Common myeloid progenitor, CD34-positive (primary cell): Measurements from ENCODE around the gene ADGRL3.

Source experiments
- CTCF ChIA-PET: fragments of 350-600 bp; sonication (Branson Sonifier 250); formaldehyde crosslinking; loops from one replicate; lab custom pipeline; 2021; ENCODE audit warnings: antibody characterized with exemption; lab: Charles Lee
- POLR2A ChIA-PET: fragments of 350-600 bp; sonication (Branson Sonifier 250); formaldehyde crosslinking; loops from one replicate; lab custom pipeline; 2021; ENCODE audit warnings: antibody characterized with exemption; lab: Charles Lee
- DNase-seq, 3 donors: peaks; one replicate each; pipeline versions ENCODE4 v3.0.0 to v3.0.0-alpha.2; 2013
- H3K27ac ChIP-seq, 2 experiments: 1 replicate in 1 of 2; 2 replicates in 1 of 2; pipeline ENCODE4 v1.7.0; 2013; ENCODE audit warnings: inconsistent platforms in 2 of 2, low read length in 2 of 2, mild to moderate bottlenecking in 2 of 2, low read depth in 1 of 2, moderate library complexity in 1 of 2; ENCODE audit not compliant: severe bottlenecking in 2 of 2, insufficient read depth in 1 of 2, poor library complexity in 1 of 2
- H3K27me3 ChIP-seq, 5 experiments: replicated peaks in 2 of 5; 1 replicate in 3 of 5; 2 replicates in 2 of 5; pipeline versions ENCODE4 v1.6.1 to v1.7.0; 2013; ENCODE audit warnings: low read length in 4 of 5, mild to moderate bottlenecking in 2 of 5, moderate library complexity in 2 of 5, inconsistent platforms in 1 of 5; ENCODE audit not compliant: insufficient read depth in 5 of 5, control insufficient read depth in 4 of 5
- H3K36me3 ChIP-seq, 4 experiments: 1 replicate in 2 of 4; 2 replicates in 2 of 4; pipeline versions ENCODE4 v1.6.1 to v1.7.0; 2013; ENCODE audit warnings: low read length in 3 of 4, control low read depth in 1 of 4, mild to moderate bottlenecking in 1 of 4; ENCODE audit not compliant: control insufficient read depth in 4 of 4, insufficient read depth in 4 of 4
- H3K4me1 ChIP-seq, 4 experiments: 1 replicate in 3 of 4; 2 replicates in 1 of 4; pipeline versions ENCODE4 v1.6.1 to v1.7.1; 2013; ENCODE audit warnings: low read length in 3 of 4, mild to moderate bottlenecking in 3 of 4, control low read depth in 1 of 4, inconsistent platforms in 1 of 4, moderate library complexity in 1 of 4; ENCODE audit not compliant: control insufficient read depth in 4 of 4, insufficient read depth in 4 of 4; ENCODE audit errors: control extremely low read depth in 1 of 4
- H3K4me3 ChIP-seq, 7 experiments: 1 replicate in 4 of 7; 2 replicates in 3 of 7; pipeline versions ENCODE4 v1.5.1 to v1.7.0; 2013; ENCODE audit warnings: mild to moderate bottlenecking in 7 of 7, low read length in 6 of 7, moderate library complexity in 6 of 7, inconsistent platforms in 2 of 7, low read depth in 2 of 7, control low read depth in 1 of 7; ENCODE audit not compliant: insufficient read depth in 4 of 7, control insufficient read depth in 1 of 7; ENCODE audit errors: extremely low read depth in 1 of 7
- H3K9me3 ChIP-seq, 5 experiments: 1 replicate in 4 of 5; 2 replicates in 1 of 5; pipeline versions ENCODE4 v1.6.1 to v1.7.1; 2013; ENCODE audit warnings: low read length in 4 of 5, mild to moderate bottlenecking in 2 of 5, inconsistent platforms in 1 of 5, low read depth in 1 of 5, moderate library complexity in 1 of 5; ENCODE audit not compliant: control insufficient read depth in 4 of 5, insufficient read depth in 2 of 5; ENCODE audit errors: control extremely low read depth in 1 of 5
- WGBS: methylation state at CpG from one replicate; pipeline ENCODE4 v1.1.5; 2013; ENCODE audit not compliant: insufficient coverage; 5-methylcytosine and 5-hydroxymethylcytosine counted together

ADGRL3 gene

GRCh38 chr4:61461956-61462355, 261.8 kb downstream of the ADGRL3 start:
- no peak for DNase-seq
- WGBS, result no CpG with 5 or more reads among the region's 1 CpG
- CTCF ChIA-PET, result no interaction called here
- Histone ChIP-seq H3K36me3 (no peaks in the 10 kb centered on the region), H3K4me1 (no peaks in the 10 kb centered on the region), H3K27me3 (no peaks in the 10 kb centered on the region), H3K9me3 (no peaks in the 10 kb centered on the region), H3K4me3 (no peak overlapping the region), H3K27ac (no peak overlapping the region)
- POLR2A ChIA-PET, result no interaction called here

DNA sequence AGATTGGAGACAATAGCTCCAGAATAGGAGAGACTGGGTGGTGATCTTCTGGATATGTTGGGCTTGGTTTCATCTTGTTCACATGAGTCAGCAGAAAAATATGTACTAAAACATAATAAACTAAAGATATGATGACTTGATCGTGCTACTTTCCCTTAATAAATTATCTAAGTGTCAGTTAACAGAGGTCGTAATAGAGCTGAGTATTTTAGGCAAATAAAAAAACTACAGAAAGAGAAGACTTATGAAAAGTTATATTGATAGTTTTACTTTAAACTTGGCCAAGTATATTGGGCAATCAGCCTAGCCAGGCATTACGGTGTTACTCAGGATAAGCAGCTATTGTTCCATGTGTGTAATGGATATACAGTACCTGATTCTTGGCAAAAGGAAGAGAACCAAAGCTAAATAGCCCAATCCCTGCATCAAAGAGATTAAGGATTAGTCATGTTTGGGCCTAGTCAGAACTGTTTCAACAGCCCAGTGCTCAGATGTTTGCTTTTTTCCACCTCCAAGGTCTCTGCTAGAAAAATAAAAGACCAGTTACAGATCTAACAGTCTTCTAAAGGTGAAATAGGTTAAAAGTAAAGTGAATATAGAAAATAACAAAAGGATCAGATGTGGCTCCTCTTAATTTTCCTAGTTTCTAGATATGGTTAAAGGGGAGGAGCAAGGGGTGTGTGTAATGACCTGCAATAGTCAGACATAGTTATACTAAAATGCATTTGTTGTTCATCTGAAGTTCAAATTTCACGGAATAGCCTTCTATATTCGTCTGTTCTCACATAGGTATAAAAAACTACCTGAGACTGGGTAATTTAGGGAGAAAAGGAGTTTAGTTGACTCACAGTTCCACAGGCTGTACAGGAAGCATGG, 262.6 kb downstream of the ADGRL3 start:
- WGBS, result no CpG with 5 or more reads among the region's 5 CpGs
- H3K27ac ChIP-seq, result no peak overlapping the region
- no peaks in the 10 kb centered on the region for H3K27me3 ChIP-seq

GRCh38 chr4:61468024-61468720, 268.0 kb downstream of the ADGRL3 start:
- Histone ChIP-seq H3K27ac (no peak overlapping the region), H3K9me3 (no peaks in the 10 kb centered on the region), H3K27me3 (no peaks in the 10 kb centered on the region), H3K4me3 (no peak overlapping the region), H3K4me1 (no peaks in the 10 kb centered on the region), H3K36me3 (no peaks in the 10 kb centered on the region)
- peak in 2 of 3 donors; percentile 28 to 39 for DNase-seq
- 79% methylated on average over 4 of the region's 6 CpGs for WGBS
- ChIA-PET CTCF (no interaction called here), POLR2A (no interaction called here)

More for the DNA sequence above, 262.6 kb downstream of the ADGRL3 start:
- POLR2A ChIA-PET, result no interaction called here
- no peak overlapping the region for H3K4me3 ChIP-seq
- no peaks in the 10 kb centered on the region for H3K36me3 ChIP-seq
- no peak for DNase-seq
- H3K9me3 ChIP-seq, result no peaks in the 10 kb centered on the region
- H3K4me1 ChIP-seq, result no peaks in the 10 kb centered on the region
- CTCF ChIA-PET, result no interaction called here

- CTCF ChIA-PET, result interaction anchor here (0.5 kb wide), 1 partner anchor 490 kb away, joined by 3 read pairs; no protein-coding TSS in a partner anchor
- 100% methylated on average over 2 of the region's 3 CpGs for WGBS
These were observed 273.2 kb downstream of the ADGRL3 start for GRCh38 chr4:61473306-61473705.

DNA sequence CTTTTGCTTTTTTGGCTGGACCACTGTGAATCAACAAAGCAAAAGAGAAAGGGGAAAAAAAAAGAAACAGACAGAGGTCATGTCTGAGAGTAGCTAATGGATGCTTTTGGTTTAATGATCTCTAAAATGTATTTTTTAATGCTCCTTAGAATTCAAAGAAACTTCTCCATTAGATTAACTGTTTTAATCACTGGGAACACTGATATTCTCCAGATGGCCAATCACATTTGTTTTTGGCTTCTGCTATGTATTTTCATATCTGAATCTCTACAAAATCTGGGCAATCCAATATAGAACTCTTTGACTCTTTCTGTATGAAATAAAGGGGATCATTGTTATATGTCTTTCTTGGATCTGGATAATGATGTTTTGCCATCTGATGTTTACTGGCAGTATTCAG, 278.2 kb downstream of the ADGRL3 start:
- Histone ChIP-seq H3K4me1 (no peaks in the 10 kb centered on the region), H3K9me3 (no peaks in the 10 kb centered on the region), H3K36me3 (no peaks in the 10 kb centered on the region), H3K4me3 (no peak overlapping the region), H3K27me3 (no peaks in the 10 kb centered on the region), H3K27ac (no peak overlapping the region)
- CTCF ChIA-PET, result no interaction called here
- POLR2A ChIA-PET, result no interaction called here
- no peak for DNase-seq

More at GRCh38 chr4:61473306-61473705, 273.2 kb downstream of the ADGRL3 start:
- H3K36me3 ChIP-seq, result no peaks in the 10 kb centered on the region
- H3K27ac ChIP-seq, result no peak overlapping the region
- H3K4me1 ChIP-seq, result no peaks in the 10 kb centered on the region
- no peak overlapping the region for H3K4me3 ChIP-seq
- H3K27me3 ChIP-seq, result no peaks in the 10 kb centered on the region
- POLR2A ChIA-PET, result no interaction called here
- no peak for DNase-seq
- no peaks in the 10 kb centered on the region for H3K9me3 ChIP-seq

DNA sequence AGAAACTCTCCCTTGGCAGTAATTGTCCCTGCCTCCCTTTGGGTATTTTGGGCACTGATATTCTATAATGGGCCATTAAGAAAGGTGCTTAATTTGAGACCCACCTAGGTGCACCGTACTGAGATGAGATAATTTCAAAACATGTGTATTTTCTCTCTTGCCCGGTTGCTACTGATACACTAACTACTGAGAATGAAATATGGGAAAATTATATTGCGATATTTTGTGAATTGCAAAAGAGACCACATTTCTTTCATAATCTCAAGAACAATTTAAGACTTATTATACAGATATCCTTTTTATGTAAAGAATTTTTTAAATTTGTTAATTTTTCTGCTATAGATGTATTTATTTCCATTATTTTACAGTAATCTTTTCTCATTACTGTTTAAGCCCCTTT, 284.9 kb downstream of the ADGRL3 start:
- no CpG with 5 or more reads among the region's 3 CpGs for WGBS
- Histone ChIP-seq H3K36me3 (no peaks in the 10 kb centered on the region), H3K9me3 (peaks cover 0 to 1% (median 0%) of the 10 kb centered on the region in 5 experiments), H3K27ac (no peak overlapping the region), H3K27me3 (no peaks in the 10 kb centered on the region), H3K4me1 (no peaks in the 10 kb centered on the region), H3K4me3 (no peak overlapping the region)
- ChIA-PET CTCF (no interaction called here), POLR2A (no interaction called here)
- DNase-seq, result no peak

DNA sequence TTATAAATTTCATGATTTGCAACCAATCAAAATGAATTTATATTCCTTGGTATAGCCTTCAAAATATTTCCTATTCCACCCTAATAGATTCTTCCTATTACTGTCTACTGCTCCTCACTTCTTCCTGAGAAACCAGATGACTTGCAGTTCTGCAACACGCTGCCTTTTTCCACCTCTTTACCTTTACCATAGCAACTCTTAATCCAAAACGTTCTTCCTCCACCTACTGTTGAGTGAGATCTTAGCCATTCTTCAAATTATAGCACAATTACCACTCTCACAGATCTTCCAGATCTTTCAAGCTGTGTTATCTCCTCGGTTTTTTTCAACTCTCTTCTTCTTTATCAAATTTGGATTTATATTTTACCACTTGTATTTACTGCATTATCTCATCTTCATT, 289.8 kb downstream of the ADGRL3 start:
- no peaks in the 10 kb centered on the region for H3K27me3 ChIP-seq
- no peaks in the 10 kb centered on the region for H3K36me3 ChIP-seq
- no peak for DNase-seq
- H3K27ac ChIP-seq, result no peak overlapping the region
- ChIA-PET POLR2A (no interaction called here), CTCF (no interaction called here)
- 76% methylated on average over 3 of the region's 3 CpGs for WGBS
- no peaks in the 10 kb centered on the region for H3K4me1 ChIP-seq
- peaks cover 0 to 1% (median 0%) of the 10 kb centered on the region in 5 experiments for H3K9me3 ChIP-seq
- no peak overlapping the region for H3K4me3 ChIP-seq
